Ovary (tissue), 10 donors: ENCODE data around the gene LAMP5. TPM values are rescaled to one million over a fixed set of nuclear protein-coding genes. Genes with fewer than 3 reads are reported as not detected.

Experiments used
- DNase-seq, 5 donors: peaks; one replicate each; pipeline ENCODE4 v3.0.0-alpha.2; 2019 to 2020
- H3K27ac ChIP-seq, 2 donors: fragments of 200-600 bp; one replicate each; pipeline versions ENCODE4 v1.5.1 to v1.8.0; 2019 to 2022
- H3K27me3 ChIP-seq: fragments of 200-600 bp; one replicate; pipeline ENCODE4 v1.8.0; 2022
- H3K36me3 ChIP-seq: fragments of 200-600 bp; sonication (generic); one replicate; pipeline ENCODE4 v1.5.1; 2019
- H3K4me1 ChIP-seq: one replicate; pipeline ENCODE4 v1.8.1; 2013; ENCODE audit warnings: mild to moderate bottlenecking, moderate library complexity; ENCODE audit not compliant: insufficient read depth
- H3K4me3 ChIP-seq: fragments of 200-600 bp; sonication (generic); one replicate; pipeline ENCODE4 v1.5.1; 2017
- H3K9me3 ChIP-seq, 2 donors: fragments of 200-600 bp in 1 of 2; sonication (generic) in 1 of 2; one replicate each; pipeline versions ENCODE4 v1.5.1 to v1.8.1; 2013 to 2019; ENCODE audit warnings: mild to moderate bottlenecking in 1 of 2, moderate library complexity in 1 of 2
- EP300 ChIP-seq: sonication (generic); formaldehyde crosslinking; IDR thresholded peaks from one replicate; pipeline ENCODE4 v1.6.1; 2017; ENCODE audit warnings: antibody characterized with exemption
- POLR2A ChIP-seq: fragments of 450-650 bp; IDR thresholded peaks from one replicate; pipeline ENCODE4 v1.6.1; 2017; ENCODE audit warnings: antibody characterized with exemption, mild to moderate bottlenecking, moderate library complexity
- WGBS, 3 donors: extraction: QIAGEN DNeasy Blood & Tissue Kit in 1 of 3; methylation state at CpG; one replicate each; pipeline versions ENCODE4 v1.1.5 to v1.1.7; 2013 to 2017; 5-methylcytosine and 5-hydroxymethylcytosine counted together
- intact Hi-C, 4 donors: fragments of 100-400 bp; cut with DNase I; formaldehyde crosslinking; loops; one replicate each; pipeline versions ENCODE4 v1.11.0 to v1.15.1; 2022 to 2023
- long read RNA-seq, 3 donors: library from polyadenylated mRNA in 2 of 3; unstranded in 2 of 3; transcript quantifications; one replicate each; pipeline ENCODE4 v2.0.0 and lab custom pipeline, GENCODE V29; 2021 to 2026
- polyA plus RNA-seq, 2 donors: library from polyadenylated mRNA; stranded (reverse); fragments of 200-250 nt in 1 of 2; fragments of 350-450 nt in 1 of 2; fragmentation: Illumina TruSeq in 1 of 2; extraction: RNeasy Lipid Tissue Mini Kit (QIAGEN cat#74804) in 1 of 2; gene quantifications; one replicate each; pipeline ENCODE4 v1.2.3, GENCODE V29; 2013 to 2014
- total RNA-seq, 7 donors: library from RNA; depleted of rRNA in 2 of 7; stranded (reverse); fragments of >200 nt in 2 of 7; fragmentation: NEBNext Ultra II Directional in 3 of 7; extraction: Animal tissue kit (Norgen Biotek cat#: 25700) in 3 of 7; gene quantifications; one replicate each; pipeline versions ENCODE4 v1.1.0 to v1.2.4, GENCODE V29; 2016 to 2023
- TF ChIP-seq, protein P1 (sequence below), 3 donors: fragments of 450-650 bp in 2 of 3; fragments of 200-600 bp in 1 of 3; IDR thresholded peaks; one replicate each; pipeline versions ENCODE4 v1.5.1 to v1.8.0; 2016 to 2022; ENCODE audit warnings: antibody characterized with exemption in 3 of 3, mild to moderate bottlenecking in 1 of 3
- donor health status: DM: no; HTN: no; CAD: no; lungs with moderate emphysema.
- donor health status: DM: no; HTN: no; CAD: no.
- donor health status: Bipolar disorder and iron deficiency.
- donor health status: DM: yes; HTN: yes; CAD: no.
- donor health status: DM: no; HTN: no; CAD: no.
- donor health status: DM: yes; HTN: yes; CAD: no.

Gene LAMP5, protein sequence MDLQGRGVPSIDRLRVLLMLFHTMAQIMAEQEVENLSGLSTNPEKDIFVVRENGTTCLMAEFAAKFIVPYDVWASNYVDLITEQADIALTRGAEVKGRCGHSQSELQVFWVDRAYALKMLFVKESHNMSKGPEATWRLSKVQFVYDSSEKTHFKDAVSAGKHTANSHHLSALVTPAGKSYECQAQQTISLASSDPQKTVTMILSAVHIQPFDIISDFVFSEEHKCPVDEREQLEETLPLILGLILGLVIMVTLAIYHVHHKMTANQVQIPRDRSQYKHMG
- total RNA-seq: 10 to 100 TPM in 1 of 7 donors, 1 to 10 TPM in 5, under 1 TPM in 1; 0.91 to 14.8 (median 4.8) TPM
- 10 to 100 TPM; 11.5 to 39.5 TPM for polyA plus RNA-seq
- long read RNA-seq, donor 1, transcript LAMP5-201 (6 exons, 2,039 nt): major isoform, 8 of 8 reads
- long read RNA-seq, donor 1, partial matches to known transcripts: 0 of 8 reads
- long read RNA-seq, donor 1, other reads (novel, unspliced or antisense): 0 of 8 reads
- long read RNA-seq, donor 2, partial matches to known transcripts: 0 of 1 reads
- long read RNA-seq, donor 2, other reads (novel, unspliced or antisense): 0 of 1 reads
- long read RNA-seq, donor 3, transcript LAMP5-201 (6 exons, 2,039 nt): major isoform, 5 of 8 reads
- long read RNA-seq, donor 3, partial matches to known transcripts: 3 of 8 reads
- long read RNA-seq, donor 3, other reads (novel, unspliced or antisense): 0 of 8 reads

DNA sequence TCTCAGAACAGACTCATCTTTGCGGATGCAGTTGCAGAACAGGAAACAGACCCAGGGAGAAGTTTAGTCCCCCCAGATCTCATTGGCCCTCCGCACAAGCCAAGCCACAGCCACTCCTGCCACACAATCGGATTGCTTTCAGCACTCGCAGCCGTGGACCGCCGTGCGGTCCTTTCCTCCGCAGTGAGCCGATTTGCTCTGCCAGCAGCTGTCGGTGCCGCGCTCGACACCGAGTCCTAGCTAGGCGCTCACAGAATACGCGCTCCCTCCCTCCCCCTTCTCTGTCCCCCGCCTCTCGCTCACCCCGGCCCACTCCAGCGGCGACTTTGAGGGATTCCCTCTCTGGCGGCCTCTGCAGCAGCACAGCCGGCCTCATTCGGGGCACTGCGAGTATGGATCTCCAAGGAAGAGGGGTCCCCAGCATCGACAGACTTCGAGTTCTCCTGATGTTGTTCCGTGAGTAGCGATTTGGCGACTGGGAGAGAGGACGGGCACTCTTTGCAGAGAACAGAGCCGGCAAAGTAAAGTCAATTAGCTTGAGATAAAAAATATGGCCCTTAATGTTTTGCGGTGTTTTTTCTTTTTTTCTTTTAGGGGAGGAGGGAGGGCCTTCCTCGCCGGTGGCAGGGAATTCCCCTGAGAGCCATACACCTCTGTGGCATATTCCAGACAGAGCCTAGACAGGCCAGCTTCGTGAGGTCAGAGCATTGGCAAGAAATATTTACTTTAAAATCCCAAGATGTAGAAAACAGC, at the start of gene LAMP5:
Gene LAMP5 (plus strand): TSS at position 130 of the 753 bp plus-strand sequence. CDS start 263 bp downstream, at position 393.
- Histone ChIP-seq H3K36me3 (no peaks in the 10 kb centered on the region), H3K4me3 (no peak within 1 kb of the TSS), H3K9me3 (no peaks in the 10 kb centered on the region), H3K27me3 (no peaks in the 10 kb centered on the region), H3K4me1 (peaks cover 12% of the 10 kb centered on the region), H3K27ac (no peak within 1 kb of the TSS)
- peak in 1 of 5 donors; percentile 47 for DNase-seq
- 1 to 2% (median 1%) methylated on average over 38 of the region's 38 CpGs for WGBS, 3 donors
- intact Hi-C loops: no loop called here
- TF ChIP-seq, protein P1, sequence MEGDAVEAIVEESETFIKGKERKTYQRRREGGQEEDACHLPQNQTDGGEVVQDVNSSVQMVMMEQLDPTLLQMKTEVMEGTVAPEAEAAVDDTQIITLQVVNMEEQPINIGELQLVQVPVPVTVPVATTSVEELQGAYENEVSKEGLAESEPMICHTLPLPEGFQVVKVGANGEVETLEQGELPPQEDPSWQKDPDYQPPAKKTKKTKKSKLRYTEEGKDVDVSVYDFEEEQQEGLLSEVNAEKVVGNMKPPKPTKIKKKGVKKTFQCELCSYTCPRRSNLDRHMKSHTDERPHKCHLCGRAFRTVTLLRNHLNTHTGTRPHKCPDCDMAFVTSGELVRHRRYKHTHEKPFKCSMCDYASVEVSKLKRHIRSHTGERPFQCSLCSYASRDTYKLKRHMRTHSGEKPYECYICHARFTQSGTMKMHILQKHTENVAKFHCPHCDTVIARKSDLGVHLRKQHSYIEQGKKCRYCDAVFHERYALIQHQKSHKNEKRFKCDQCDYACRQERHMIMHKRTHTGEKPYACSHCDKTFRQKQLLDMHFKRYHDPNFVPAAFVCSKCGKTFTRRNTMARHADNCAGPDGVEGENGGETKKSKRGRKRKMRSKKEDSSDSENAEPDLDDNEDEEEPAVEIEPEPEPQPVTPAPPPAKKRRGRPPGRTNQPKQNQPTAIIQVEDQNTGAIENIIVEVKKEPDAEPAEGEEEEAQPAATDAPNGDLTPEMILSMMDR (IDR thresholded peaks at IDR 0.05): no peak
- TF ChIP-seq EP300: no peak
- TF ChIP-seq POLR2A: no peak

DNA sequence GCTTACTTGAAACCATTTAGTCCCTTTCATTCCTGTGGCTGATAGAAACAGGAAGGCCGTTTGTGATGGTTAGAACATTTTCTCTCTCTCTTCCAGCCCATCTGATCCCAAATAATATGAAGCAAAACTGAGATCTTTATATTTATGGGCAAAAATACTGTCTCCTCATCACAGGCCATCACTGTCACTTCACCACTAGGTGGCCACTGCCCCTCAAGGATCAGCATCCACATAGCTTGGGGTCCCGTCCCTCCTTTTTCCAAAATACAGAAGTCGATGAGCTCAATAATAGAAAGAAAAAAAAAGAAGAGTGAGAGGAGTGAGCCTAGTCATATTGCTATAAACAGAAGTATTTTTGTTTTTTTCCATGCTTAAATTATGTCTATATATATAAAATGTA, 46.4 kb upstream of the LAMP5 start:
- H3K9me3 ChIP-seq: no peaks in the 10 kb centered on the region
- no peak for TF ChIP-seq POLR2A
- no peak for TF ChIP-seq EP300
- TF ChIP-seq, protein P1 (IDR thresholded peaks at IDR 0.05): no peak
- WGBS, 3 donors: 16 to 29% (median 21%) methylated on average over 3 of the region's 3 CpGs
- H3K4me1 ChIP-seq: no peaks in the 10 kb centered on the region
- H3K27me3 ChIP-seq: no peaks in the 10 kb centered on the region
- intact Hi-C loops: no loop called here
- no peak overlapping the region for H3K27ac ChIP-seq
- H3K36me3 ChIP-seq: no peaks in the 10 kb centered on the region
- no peak for DNase-seq
- no peak overlapping the region for H3K4me3 ChIP-seq

DNA sequence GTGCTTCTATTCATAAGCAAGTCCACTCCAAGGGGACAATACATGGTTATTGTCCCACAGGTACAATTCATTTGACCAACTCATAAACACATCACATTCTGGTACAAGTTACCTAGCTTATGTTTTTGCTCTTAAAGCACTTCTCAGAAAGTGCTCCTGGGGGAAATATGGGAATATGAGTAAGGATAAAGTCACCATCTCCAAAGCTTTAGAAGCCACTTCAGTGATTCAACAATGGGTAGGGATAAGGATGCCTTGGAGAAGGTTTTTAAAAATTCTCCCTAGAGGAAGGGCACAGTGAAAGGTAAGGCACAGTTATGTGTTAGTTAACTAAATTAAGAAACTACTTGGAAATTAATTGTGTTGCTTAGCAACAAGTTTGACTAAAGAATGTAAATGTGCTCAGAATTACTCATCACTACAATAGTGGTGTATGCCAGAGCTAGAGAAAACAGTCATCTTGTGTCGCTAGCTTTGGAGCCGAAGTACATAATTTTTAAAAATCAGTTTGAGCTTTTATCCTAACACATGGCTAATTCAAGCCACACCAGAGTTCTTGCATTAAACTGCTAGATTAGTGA, 39.5 kb upstream of the LAMP5 start:
- 25 to 42% (median 32%) methylated on average over 2 of the region's 2 CpGs for WGBS, 3 donors
- no peak for TF ChIP-seq POLR2A
- no peak for TF ChIP-seq EP300
- TF ChIP-seq, protein P1 (IDR thresholded peaks at IDR 0.05): no peak
- intact Hi-C loops: no loop called here

DNA sequence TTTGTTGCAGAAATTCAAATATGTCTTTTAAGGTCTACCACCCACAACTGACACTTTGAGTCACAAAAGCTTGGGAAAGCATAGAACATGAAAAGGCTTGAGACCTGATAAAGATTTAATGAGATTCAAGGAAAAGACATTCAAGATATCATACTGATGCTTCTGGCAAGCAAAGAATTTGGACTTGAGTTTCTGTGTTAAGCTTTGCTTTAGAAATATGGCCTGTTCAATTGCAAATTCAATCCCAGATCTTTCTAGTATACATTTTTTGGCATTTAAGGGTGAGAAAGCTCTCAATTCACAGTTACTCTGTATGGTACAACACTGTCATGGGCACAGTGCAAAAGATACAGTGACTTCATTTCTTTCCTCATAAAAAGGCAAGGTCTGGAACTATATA, 38.9 kb upstream of the LAMP5 start:
- TF ChIP-seq, protein P1 (IDR thresholded peaks at IDR 0.05): no peak
- TF ChIP-seq POLR2A (no peak), EP300 (no peak)
- no peak for DNase-seq
- no peak overlapping the region for H3K4me3 ChIP-seq
- H3K36me3 ChIP-seq: no peaks in the 10 kb centered on the region
- no peaks in the 10 kb centered on the region for H3K9me3 ChIP-seq
- H3K27me3 ChIP-seq: no peaks in the 10 kb centered on the region
- no peaks in the 10 kb centered on the region for H3K4me1 ChIP-seq
- intact Hi-C loops: no loop called here
- no peak overlapping the region for H3K27ac ChIP-seq

More for the DNA sequence above, 39.5 kb upstream of the LAMP5 start:
- Histone ChIP-seq H3K9me3 (no peaks in the 10 kb centered on the region), H3K27me3 (no peaks in the 10 kb centered on the region), H3K27ac (no peak overlapping the region), H3K4me1 (no peaks in the 10 kb centered on the region), H3K36me3 (no peaks in the 10 kb centered on the region), H3K4me3 (no peak overlapping the region)
- DNase-seq: no peak
